ENCODE data around the gene MBD3L2B. TPM values are rescaled to one million over a fixed set of nuclear protein-coding genes. Genes with fewer than 3 reads are reported as not detected.

Gene MBD3L2B
- polyA plus RNA-seq, 1 donor (not counting 4 experiments of a cell fraction or from before 2014, with no cell fraction given): not detected

DNA sequence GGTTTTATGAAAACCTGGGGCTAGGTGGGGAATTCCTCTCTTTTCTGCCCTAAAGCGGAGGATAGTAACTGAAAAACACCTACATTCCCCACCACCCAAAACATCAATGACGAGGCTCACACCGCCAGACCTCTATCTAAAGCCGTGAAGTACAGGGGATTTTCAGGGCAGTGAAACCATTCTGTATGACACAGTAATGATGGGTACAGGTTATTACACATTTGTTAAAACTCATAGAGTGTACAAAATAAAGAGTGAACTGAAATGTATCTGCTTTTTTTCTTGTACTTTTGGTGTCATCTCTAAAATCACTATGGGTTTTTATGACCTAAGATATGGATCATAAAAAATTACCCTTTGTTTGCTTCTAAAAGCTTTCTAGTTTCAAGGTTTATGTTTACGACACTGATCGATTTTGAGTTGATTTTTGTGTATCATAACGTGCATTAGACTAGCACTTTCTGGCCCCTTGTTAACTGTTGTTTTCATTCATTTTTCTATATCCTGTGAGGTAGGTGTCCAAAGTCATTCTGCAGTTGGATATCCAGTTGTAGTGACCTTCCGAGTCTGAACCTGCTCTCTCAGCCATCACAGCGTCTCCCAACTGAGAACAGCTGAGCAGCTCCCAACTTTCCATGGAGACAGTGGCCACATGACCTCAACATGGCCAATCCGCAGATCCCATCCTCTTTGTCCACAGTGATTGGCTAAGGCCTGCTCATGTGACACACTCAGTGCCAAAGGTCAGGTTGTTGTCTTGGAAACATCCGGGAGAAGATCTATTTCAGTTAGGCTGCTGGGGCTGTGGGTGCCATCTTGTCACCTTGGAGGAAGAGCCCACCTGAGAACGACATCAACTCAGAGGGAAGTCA, 10.3 kb downstream of the MBD3L2B start:
- no peak for FAIRE-seq

DNA sequence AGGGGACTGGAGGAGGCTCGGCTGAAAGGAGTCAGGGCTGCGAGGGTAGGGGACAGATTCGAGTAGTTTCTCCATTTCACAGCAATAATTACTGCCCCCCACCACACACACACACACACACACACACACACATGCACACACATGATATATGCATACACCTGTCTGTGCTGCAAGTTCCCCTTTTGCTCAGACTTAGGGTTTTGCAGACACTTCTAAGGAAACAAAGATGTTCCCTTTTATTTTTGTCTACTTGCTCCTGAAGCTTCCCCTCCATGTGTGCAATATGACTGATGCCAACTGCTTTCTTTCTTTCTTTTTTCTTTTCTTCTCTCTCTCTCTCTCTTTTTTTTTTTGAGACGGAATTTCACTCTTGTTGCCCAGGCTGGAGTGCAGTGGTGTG, 13.4 kb downstream of the MBD3L2B start:
- Histone ChIP-seq H3K4me2 (ENCODE audit: control insufficient read depth, extremely low read depth, insufficient read depth, low read depth, low read length) (no peak overlapping the region), H3K36me3 (ENCODE audit: control insufficient read depth in 2 of 2, extremely low read depth in 1 of 2, insufficient read depth in 2 of 2, low read length in 2 of 2) (no peaks in the 10 kb centered on the region), H4K20me1 (ENCODE audit: control insufficient read depth, extremely low read depth, insufficient read depth, low read length) (no peaks in the 10 kb centered on the region), H3K27ac (ENCODE audit: control insufficient read depth, insufficient read depth, low read length) (no peak overlapping the region), H3K4me1 (ENCODE audit: control insufficient read depth, extremely low read depth, insufficient read depth, low read length) (no peaks in the 10 kb centered on the region), H2AFZ (ENCODE audit: control insufficient read depth, low read length) (no peak overlapping the region), H3K9ac (ENCODE audit: control insufficient read depth, extremely low read depth, insufficient read depth, low read length) (no peak overlapping the region), H3K9me1 (ENCODE audit: control insufficient read depth, extremely low read depth, insufficient read depth, low read length) (no peaks in the 10 kb centered on the region), H3K27me3 (ENCODE audit: control insufficient read depth, extremely low read depth, insufficient read depth, low read length) (no peaks in the 10 kb centered on the region), H3K4me3 (ENCODE audit: control insufficient read depth in 2 of 3, extremely low read depth in 1 of 3, insufficient read depth in 2 of 3, low read depth in 1 of 3, low read length in 3 of 3) (no peak overlapping the region), H3K9me3 (ENCODE audit: control insufficient read depth, low read depth, low read length) (peaks cover 3% of the 10 kb centered on the region), H3K79me2 (ENCODE audit: control insufficient read depth, insufficient read depth, low read length) (no peaks in the 10 kb centered on the region)
- no peak for DNase-seq (ENCODE audit: low read depth, low spot score)
- dilution Hi-C loops (cut with MboI; ENCODE audit: extremely low pct_ligation_motif_present, low sequenced_read_pairs): no loop called here
- TF ChIP-seq, protein P1, sequence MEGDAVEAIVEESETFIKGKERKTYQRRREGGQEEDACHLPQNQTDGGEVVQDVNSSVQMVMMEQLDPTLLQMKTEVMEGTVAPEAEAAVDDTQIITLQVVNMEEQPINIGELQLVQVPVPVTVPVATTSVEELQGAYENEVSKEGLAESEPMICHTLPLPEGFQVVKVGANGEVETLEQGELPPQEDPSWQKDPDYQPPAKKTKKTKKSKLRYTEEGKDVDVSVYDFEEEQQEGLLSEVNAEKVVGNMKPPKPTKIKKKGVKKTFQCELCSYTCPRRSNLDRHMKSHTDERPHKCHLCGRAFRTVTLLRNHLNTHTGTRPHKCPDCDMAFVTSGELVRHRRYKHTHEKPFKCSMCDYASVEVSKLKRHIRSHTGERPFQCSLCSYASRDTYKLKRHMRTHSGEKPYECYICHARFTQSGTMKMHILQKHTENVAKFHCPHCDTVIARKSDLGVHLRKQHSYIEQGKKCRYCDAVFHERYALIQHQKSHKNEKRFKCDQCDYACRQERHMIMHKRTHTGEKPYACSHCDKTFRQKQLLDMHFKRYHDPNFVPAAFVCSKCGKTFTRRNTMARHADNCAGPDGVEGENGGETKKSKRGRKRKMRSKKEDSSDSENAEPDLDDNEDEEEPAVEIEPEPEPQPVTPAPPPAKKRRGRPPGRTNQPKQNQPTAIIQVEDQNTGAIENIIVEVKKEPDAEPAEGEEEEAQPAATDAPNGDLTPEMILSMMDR (optimal IDR thresholded peaks at IDR 0.05 in 1 of 3, IDR thresholded peaks at IDR 0.05 in 1 of 3, conservative IDR thresholded peaks at IDR 0.05 in 1 of 3; ENCODE audit: extremely low read depth in 1 of 3, insufficient read depth in 2 of 3, low read length in 3 of 3): no peak
- no peak for TF ChIP-seq EZH2 (IDR thresholded peaks at IDR 0.05; ENCODE audit: low read length)
- no peak for FAIRE-seq

More for the DNA sequence above, 10.3 kb downstream of the MBD3L2B start:
- Histone ChIP-seq H4K20me1 (ENCODE audit: control insufficient read depth, extremely low read depth, insufficient read depth, low read length) (no peaks in the 10 kb centered on the region), H3K4me1 (ENCODE audit: control insufficient read depth, extremely low read depth, insufficient read depth, low read length) (no peaks in the 10 kb centered on the region), H3K9me1 (ENCODE audit: control insufficient read depth, extremely low read depth, insufficient read depth, low read length) (no peaks in the 10 kb centered on the region), H3K9ac (ENCODE audit: control insufficient read depth, extremely low read depth, insufficient read depth, low read length) (no peak overlapping the region), H3K9me3 (ENCODE audit: control insufficient read depth, low read depth, low read length) (peaks cover 3% of the 10 kb centered on the region), H3K79me2 (ENCODE audit: control insufficient read depth, insufficient read depth, low read length) (no peaks in the 10 kb centered on the region), H3K27me3 (ENCODE audit: control insufficient read depth, extremely low read depth, insufficient read depth, low read length) (no peaks in the 10 kb centered on the region), H3K4me3 (ENCODE audit: control insufficient read depth in 2 of 3, extremely low read depth in 1 of 3, insufficient read depth in 2 of 3, low read depth in 1 of 3, low read length in 3 of 3) (no peak overlapping the region), H2AFZ (ENCODE audit: control insufficient read depth, low read length) (no peak overlapping the region), H3K36me3 (ENCODE audit: control insufficient read depth in 2 of 2, extremely low read depth in 1 of 2, insufficient read depth in 2 of 2, low read length in 2 of 2) (no peaks in the 10 kb centered on the region), H3K27ac (ENCODE audit: control insufficient read depth, insufficient read depth, low read length) (no peak overlapping the region), H3K4me2 (ENCODE audit: control insufficient read depth, extremely low read depth, insufficient read depth, low read depth, low read length) (no peak overlapping the region)
- TF ChIP-seq, protein P1 (optimal IDR thresholded peaks at IDR 0.05 in 1 of 3, IDR thresholded peaks at IDR 0.05 in 1 of 3, conservative IDR thresholded peaks at IDR 0.05 in 1 of 3; ENCODE audit: extremely low read depth in 1 of 3, insufficient read depth in 2 of 3, low read length in 3 of 3): no peak
- TF ChIP-seq EZH2 (IDR thresholded peaks at IDR 0.05; ENCODE audit: low read length): no peak
- no peak for DNase-seq (ENCODE audit: low read depth, low spot score)
- dilution Hi-C loops (cut with MboI; ENCODE audit: extremely low pct_ligation_motif_present, low sequenced_read_pairs): no loop called here

Data from keratinocyte (primary cell).